HepG2 (cell line): ENCODE data around the gene IL5RA. TPM values are rescaled to one million over a fixed set of nuclear protein-coding genes. Genes with fewer than 3 reads are reported as not detected.

Experiments
- ZNF382 ChIP-seq: sonication (generic); formaldehyde crosslinking; IDR thresholded peaks from 2 replicates; pipeline ENCODE4 v1.5.0; 2020; ENCODE audit warnings: missing genetic modification reagents, mild to moderate bottlenecking, borderline replicate concordance
- ZSCAN9 ChIP-seq: IDR thresholded peaks from 2 replicates; pipeline ENCODE4 v1.6.1; 2016; ENCODE audit warnings: borderline replicate concordance
- polyA plus RNA-seq, 8 experiments: library from polyadenylated mRNA; depleted of rRNA in 3 of 8; stranded (reverse) in 7 of 8; unstranded in 1 of 8; fragments of >200 nt; fragmentation: Illumina TruSeq in 4 of 8; extraction: Trizol in 4 of 8; gene quantifications; 2 replicates each; pipeline versions ENCODE4 v1.2.1 to v1.2.3, GENCODE V29; 2011 to 2016; ENCODE audit warnings: low read depth in 4 of 8, missing spikeins in 1 of 8, mixed read lengths in 1 of 8; ENCODE audit not compliant: insufficient read depth in 1 of 8
- total RNA-seq, 5 experiments: library from RNA; depleted of rRNA; stranded (reverse); fragments of >200 nt; fragmentation: Illumina TruSeq; extraction: Trizol; gene quantifications; 2 replicates each; pipeline ENCODE4 v1.2.3, GENCODE V29; 2016; ENCODE audit warnings: low read depth in 1 of 5
- TF ChIP-seq, protein P1 (sequence below), 2 experiments: fragments of 450-650 bp in 1 of 2; sonication (generic) in 1 of 2; formaldehyde crosslinking in 1 of 2; IDR thresholded peaks; 2 replicates each; pipeline versions ENCODE4 v1.6.1 to v1.8.0; 2016 to 2022; ENCODE audit warnings: antibody characterized with exemption in 1 of 2, mild to moderate bottlenecking in 1 of 2, missing genetic modification reagents in 1 of 2

Gene IL5RA
- total and polyA plus RNA-seq, 2 of the 13 experiments (the other 11 are each of a cell fraction or from before 2014, with no cell fraction given) = not detected

GRCh38 chr3:3081381-3082233 lies 28.6 kb downstream of the IL5RA start (continued):
- TF ChIP-seq, protein P1, sequence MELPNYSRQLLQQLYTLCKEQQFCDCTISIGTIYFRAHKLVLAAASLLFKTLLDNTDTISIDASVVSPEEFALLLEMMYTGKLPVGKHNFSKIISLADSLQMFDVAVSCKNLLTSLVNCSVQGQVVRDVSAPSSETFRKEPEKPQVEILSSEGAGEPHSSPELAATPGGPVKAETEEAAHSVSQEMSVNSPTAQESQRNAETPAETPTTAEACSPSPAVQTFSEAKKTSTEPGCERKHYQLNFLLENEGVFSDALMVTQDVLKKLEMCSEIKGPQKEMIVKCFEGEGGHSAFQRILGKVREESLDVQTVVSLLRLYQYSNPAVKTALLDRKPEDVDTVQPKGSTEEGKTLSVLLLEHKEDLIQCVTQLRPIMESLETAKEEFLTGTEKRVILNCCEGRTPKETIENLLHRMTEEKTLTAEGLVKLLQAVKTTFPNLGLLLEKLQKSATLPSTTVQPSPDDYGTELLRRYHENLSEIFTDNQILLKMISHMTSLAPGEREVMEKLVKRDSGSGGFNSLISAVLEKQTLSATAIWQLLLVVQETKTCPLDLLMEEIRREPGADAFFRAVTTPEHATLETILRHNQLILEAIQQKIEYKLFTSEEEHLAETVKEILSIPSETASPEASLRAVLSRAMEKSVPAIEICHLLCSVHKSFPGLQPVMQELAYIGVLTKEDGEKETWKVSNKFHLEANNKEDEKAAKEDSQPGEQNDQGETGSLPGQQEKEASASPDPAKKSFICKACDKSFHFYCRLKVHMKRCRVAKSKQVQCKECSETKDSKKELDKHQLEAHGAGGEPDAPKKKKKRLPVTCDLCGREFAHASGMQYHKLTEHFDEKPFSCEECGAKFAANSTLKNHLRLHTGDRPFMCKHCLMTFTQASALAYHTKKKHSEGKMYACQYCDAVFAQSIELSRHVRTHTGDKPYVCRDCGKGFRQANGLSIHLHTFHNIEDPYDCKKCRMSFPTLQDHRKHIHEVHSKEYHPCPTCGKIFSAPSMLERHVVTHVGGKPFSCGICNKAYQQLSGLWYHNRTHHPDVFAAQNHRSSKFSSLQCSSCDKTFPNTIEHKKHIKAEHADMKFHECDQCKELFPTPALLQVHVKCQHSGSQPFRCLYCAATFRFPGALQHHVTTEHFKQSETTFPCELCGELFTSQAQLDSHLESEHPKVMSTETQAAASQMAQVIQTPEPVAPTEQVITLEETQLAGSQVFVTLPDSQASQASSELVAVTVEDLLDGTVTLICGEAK (IDR thresholded peaks at IDR 0.05) = no peak
- TF ChIP-seq, protein P1 (CRISPR knock-in tag; IDR thresholded peaks at IDR 0.05) = no peak
- TF ChIP-seq ZSCAN9 (CRISPR knock-in tag) (no peak), ZNF382 (no peak)
